Left kidney (tissue), 2 donors: ENCODE data around the gene PIGT. TPM values are rescaled to one million over a fixed set of nuclear protein-coding genes. Genes with fewer than 3 reads are reported as not detected.

Experiments used
- DNase-seq: peaks from one replicate; pipeline ENCODE4 v3.0.0-alpha.2; 2013
- polyA plus RNA-seq: library from polyadenylated mRNA; unstranded; fragments of 120-200 nt; gene quantifications from one replicate; pipeline ENCODE4 v1.2.1, GENCODE V29; 2013; ENCODE audit not compliant: insufficient read length

The PIGT gene
- polyA plus RNA-seq, 1 donor = 103 TPM

DNA sequence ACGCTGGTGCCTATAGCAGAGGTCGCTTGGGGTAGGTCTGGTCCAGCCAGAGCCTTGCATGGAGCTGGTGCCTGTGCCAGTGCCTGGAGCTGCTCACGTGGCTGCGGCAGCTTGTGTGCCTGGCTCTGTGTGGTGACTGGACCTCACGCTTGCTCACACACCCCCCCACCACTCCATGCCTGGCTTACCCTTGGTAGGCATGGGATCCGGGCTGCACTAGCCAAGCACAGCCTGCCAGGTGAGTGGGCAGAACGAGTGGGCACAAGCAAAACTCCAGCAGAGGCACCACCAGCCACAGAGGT is 20.9 kb upstream of the PIGT start:
- no peak for DNase-seq

DNA sequence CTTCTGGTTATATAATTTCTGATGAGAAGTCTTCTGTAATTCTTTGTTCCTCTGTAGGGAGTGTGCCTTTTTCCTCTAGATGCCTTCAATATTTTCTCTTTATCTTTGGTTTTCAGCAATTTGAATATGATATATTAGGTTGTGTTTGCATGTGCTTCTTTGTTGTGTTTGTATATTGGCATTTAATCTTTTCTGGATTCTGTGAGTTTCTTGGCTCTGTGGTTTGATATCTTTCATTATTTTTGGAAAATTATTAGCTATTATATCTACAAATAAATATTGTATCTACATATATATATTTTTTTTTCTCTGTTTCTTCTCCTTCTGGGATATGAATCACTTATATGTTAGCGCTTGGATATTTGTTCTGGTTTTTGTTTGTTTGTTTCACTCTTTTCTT is 16.9 kb upstream of the PIGT start:
- DNase-seq = no peak

DNA sequence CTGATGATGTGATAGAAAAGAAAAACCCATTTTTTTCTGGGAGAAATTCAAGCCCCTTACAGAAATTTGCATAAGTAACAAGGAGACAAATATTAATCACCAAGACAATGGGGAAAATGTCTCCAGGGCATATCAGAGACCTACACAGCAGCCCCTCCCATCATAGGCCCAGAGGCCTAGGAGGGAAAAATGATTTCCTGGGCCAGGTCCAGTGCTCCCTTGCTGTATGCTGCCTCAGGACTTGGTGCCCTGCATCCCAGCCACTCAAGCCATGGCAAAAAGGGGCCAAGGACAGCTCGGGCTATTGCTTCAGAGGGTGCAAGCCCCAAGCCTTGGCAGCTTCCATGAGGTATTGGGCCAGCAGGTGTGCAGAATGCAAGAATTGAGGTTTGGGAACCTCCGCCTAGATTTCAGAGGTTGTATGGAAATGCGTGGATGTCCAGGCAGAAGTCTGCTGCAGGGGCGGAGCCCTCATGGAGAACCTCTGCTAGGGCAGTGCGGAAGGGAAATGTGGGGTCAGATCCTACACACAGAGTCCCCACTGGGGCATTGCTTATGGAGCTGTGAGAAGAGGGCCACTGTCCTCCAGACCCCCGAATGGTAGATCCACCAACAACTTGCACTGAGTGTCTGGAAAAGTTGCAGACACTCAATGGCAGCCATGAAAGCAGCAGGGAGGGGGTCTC is 15.5 kb upstream of the PIGT start:
- DNase-seq = no peak

DNA sequence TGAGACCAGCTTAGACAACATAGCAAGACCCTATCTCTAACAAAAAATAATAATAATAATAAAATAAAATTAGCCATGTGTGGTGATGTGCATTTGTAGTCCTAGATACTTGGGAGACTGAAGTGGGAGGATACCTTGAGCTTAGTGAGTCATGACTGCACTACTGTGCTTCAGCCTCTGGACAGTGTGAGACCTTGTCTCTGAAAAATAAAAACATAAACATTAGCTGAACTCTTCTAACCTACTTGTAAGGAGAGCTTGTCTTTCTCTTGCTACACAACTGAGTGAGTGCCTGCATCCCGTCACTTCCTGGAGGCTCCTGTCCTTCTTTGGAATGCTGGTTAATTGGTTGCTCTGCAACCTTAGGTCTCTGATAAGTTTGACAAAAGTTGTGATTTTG is 13.0 kb upstream of the PIGT start:
- no peak for DNase-seq

DNA sequence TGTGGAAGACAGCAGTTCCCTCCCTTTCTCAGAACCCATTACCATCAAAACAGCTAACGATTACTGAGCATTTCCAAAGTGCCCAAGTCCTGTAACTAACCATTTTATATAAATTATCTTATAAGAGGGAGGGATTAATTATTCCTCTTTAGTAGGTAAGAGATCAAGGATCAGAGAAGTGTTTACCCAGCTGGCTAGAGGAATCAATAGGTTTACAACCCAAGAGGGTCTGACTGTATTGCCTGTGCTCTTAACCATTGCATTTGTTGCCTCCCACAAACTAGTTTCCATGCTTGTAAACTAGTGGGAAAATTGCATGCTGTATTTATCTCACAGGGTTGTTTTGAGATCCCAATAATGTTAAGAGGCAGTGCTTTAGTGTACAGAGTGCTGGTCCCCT is 11.5 kb upstream of the PIGT start:
- no peak for DNase-seq

DNA sequence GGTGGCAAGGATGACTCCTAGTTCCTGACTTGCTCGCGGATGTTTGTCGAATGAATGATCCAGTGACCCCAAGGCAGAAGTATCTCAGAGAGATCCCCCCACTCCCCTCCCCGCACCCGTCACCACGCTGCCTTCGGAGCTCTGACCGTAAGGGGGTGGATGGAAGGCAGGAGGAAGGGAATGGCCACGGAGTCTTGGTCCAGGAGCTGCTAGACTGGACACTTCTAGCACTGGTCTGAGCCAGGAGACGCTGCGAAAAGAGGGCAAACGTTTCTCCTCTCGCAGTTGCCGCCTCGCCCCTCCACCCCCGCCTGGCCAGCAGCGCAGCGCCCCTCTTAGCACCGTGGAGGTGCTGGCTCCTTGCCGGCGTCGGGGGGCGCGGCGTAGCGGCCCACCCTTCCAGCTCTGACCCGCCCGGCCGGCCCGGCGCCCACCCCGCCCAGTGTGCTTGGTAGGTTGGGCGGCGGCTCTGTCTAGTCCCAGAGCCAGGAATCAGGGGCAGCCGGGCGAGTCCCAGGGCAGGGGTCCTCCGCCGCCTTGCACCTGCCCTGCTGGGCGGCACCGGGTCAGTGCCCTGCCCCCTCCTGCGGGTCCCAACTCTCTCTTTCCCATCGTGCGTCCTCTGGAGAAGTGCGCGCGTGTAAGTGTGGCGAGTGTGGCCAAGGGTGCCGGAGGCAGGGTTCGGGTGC is 10.2 kb upstream of the PIGT start:
- peak; percentile 10 for DNase-seq

DNA sequence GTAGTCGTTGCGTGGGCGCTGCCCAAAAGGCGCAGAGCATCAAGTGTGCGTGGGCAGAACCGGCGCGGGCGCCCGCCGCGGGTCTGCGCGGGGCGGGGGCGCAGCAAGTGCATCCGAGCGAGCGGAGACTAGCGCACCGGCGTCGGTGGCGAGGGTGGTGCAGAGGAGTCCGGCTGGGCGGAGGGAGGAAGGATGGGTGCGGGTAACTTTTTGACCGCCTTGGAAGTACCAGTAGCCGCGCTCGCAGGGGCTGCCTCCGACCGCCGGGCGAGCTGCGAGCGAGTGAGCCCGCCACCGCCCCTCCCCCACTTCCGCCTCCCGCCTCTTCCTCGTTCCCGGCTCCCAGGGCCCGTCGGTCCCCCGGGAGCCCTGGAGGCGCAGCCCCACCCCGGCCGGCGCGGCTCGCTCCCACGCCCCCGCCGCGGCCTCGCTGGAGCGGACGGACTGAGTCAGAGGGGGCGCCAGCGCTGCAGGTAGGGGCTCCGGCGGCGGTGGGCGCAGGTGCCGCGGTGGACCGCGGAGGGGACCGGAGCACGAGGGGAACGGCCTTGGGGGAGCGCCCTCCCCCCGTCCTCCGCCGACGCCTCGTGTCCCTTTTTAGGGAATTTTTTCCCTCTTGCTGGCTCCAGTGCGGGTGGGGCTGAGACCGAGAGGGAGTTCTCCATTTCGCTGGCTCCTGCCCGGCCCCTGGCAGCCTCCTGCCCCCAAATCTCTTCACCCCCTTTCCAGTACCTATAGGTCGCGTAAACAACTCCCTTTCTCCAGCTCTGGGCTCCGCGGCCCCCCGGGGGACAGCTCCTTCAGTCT is 9.5 kb upstream of the PIGT start:
- peak; percentile 20 for DNase-seq

DNA sequence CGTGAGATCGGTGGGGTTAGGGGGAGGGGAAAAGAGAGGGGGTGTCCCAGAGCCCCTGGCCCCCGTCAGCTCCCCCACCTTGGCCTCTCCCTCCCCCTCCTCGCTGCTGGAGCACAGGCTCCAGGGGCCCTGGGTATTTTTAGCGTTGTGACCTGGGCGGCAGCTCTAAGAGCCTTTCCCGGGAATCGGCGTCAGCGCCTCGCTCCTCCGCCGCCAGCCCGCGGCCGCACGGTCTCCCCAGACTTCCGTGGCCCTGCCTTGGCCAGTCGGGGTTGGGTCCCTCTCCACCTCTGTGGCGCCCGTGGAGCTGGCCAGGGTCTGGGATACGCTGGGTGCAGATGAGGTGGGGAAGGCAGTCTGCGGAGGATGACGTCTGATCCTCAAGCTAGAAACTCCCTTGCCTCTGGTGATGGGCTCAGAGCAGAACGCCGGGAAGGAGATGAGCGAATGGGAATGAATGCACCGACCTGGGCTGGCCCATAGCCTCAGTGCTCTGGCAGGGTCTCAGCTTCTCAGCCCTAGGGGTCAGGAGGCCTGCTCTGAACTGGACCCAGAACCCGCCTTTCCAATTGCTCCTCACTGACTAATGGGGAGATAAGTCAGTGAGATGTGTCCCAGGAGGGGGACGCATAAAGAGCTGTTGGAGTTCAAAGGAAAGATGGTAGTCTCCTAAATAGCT is 8.7 kb upstream of the PIGT start:
- peak; percentile 28 for DNase-seq

DNA sequence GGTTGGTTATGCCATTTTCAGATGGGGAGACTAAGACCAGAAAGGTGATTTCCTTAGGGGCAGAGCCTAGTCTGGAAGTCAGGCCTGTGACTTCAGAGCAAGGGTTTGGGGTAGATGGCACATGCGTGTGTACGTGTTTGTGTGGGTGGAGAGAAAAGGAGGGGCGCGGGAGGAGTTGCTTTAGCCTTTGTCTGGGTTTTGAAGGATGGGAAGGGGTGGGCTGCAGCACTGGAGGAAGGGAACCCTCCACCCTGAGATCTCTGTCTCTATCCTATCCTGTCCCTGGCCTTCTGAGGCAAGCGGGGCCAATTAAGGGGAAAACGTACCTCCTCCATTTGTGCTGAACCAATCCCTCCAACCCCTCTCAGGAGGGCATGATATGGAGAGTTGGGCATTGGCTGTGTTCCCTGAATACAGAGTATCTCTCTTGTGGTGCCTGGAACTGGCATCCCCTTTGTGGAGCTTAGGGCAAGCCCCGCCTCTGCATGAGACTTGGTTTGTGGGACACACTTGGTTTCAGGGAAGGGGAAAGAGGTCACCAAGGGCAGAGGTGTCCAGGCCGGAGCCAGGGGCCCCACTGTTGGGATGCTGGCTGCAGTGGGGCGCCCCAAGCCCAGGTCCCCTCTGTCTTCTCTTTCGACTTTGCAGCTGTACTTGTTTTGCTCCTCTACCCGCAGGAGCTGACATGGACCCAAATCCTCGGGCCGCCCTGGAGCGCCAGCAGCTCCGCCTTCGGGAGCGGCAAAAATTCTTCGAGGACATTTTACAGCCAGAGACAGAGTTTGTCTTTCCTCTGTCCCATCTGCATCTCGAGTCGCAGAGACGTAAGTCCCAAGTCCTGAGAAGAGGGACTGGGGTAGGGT is 7.9 kb upstream of the PIGT start, which contains the start of gene DBNDD2:
Gene DBNDD2 (plus strand): TSS at position 507 of the 863 bp plus-strand sequence. CDS start 179 bp downstream, at position 686.
- DNase-seq = no peak

DNA sequence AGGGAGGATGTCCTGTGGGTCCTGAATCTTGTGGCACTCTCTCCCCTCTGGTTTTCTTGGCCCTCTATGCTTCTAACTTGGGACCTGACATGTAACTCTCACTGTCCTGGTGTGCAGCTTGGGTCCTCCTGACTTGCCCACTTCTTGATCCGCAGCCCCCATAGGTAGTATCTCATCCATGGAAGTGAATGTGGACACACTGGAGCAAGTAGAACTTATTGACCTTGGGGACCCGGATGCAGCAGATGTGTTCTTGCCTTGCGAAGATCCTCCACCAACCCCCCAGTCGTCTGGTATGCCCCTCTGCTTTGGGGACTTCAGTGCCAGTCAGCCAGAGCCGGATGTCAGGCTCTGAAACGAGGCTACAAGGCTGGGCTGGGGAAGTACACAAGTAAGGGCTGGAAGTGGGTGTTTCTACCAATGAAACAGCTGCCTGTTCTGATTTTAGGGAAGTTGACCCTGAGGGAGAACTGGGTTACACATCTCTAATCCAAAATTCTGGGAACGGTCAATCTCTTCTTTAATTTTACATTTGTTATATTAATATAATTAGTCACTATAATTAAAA is 7.2 kb upstream of the PIGT start:
- no peak for DNase-seq

DNA sequence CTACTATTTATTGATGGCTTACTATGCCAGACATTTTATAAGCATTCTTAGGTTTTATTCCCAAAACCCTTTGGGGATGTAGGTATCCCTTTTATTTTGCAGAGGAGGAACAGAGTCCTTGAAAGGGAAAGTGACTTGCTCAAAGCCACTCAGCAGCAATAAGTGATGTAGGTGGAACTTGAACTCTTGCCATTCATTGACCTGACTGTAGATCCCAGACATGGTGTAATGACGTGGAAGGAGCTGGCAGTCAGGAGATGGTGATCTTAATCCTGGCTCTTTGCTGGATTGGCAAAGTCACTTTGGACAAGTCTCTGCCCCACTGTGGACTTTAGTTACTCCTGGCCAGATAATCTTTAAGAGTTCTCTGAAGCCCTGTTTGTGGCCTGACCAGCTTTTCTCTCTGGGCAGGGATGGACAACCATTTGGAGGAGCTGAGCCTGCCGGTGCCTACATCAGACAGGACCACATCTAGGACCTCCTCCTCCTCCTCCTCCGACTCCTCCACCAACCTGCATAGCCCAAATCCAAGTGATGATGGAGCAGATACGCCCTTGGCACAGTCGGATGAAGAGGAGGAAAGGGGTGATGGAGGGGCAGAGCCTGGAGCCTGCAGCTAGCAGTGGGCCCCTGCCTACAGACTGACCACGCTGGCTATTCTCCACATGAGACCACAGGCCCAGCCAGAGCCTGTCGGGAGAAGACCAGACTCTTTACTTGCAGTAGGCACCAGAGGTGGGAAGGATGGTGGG is 6.2 kb upstream of the PIGT start:
- no peak for DNase-seq

DNA sequence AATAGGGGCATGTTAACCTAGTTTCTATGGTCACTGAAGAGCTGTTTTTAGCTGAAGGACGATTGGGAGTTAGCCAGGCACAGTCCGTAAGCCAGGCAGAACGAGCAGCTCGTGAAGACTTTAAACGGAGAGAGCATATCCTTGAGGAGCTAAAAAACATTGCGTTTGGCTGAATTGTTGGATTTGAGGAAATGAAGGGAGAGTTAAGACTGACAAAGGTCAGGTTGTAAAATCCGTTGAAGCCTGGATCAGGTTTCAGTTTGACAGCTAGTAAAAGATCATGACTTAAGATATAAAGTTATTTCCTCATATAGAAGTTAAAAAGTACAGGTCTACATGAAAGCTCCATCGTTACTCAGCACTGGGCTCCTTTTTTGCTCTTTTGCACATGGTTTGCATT is 5.1 kb upstream of the PIGT start:
- no peak for DNase-seq

DNA sequence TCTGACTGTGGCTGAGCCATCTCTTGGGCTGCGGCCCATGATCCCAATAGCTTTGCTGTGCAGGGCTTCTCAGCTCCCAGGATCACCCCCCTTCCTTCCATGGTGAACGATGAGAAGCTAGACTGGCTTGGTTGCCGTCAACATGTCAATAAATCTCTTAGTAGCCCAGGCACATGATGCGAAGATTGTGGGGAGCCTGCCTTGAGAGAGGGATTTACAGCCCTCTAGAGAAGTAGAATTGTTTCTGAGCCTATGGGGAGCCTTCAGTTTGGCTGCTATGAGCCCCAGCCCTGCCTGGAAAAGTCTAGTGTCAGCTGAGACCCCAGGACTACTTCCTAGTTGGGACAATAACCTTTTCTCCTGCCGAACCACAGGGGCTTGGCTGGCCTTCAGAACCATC is 3.3 kb upstream of the PIGT start:
- no peak for DNase-seq

DNA sequence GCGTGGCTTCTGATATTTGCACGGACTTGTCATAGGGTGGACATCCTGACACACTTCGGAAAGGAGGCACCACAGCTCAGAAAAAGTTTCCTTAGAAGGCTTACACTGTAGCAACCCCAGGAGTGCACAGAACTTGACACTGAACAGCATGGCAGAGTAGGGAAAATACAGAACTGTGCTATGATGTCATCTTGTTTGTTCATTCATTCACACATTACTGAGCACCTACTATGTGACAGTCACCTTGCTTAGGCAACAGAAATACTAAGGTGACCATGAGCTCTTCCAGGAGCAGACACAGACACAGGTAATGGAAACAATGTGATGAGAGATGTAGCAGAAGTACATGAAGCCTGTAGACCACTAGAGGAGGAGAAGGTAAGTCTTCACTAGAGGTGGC is 2.5 kb upstream of the PIGT start:
- DNase-seq = no peak

DNA sequence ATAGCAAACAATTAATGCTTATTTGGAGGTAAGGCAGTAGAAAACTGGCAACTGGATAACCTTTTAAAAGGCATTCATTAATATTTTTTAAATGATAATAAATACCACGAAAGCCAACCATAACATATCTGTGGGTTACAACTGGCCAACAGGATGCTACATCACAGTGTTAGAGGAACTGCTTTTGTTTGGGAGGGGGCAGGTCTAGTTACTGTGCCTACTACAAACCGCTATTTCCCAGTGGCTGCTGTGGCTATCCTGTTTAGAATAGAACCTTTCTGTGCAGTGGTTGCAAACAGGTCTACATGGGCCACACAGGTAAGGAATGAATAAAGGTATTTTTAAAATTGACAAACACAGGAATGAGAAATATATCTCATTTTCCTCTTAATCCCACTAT is 976 bp downstream of the PIGT start:
- no peak for DNase-seq

DNA sequence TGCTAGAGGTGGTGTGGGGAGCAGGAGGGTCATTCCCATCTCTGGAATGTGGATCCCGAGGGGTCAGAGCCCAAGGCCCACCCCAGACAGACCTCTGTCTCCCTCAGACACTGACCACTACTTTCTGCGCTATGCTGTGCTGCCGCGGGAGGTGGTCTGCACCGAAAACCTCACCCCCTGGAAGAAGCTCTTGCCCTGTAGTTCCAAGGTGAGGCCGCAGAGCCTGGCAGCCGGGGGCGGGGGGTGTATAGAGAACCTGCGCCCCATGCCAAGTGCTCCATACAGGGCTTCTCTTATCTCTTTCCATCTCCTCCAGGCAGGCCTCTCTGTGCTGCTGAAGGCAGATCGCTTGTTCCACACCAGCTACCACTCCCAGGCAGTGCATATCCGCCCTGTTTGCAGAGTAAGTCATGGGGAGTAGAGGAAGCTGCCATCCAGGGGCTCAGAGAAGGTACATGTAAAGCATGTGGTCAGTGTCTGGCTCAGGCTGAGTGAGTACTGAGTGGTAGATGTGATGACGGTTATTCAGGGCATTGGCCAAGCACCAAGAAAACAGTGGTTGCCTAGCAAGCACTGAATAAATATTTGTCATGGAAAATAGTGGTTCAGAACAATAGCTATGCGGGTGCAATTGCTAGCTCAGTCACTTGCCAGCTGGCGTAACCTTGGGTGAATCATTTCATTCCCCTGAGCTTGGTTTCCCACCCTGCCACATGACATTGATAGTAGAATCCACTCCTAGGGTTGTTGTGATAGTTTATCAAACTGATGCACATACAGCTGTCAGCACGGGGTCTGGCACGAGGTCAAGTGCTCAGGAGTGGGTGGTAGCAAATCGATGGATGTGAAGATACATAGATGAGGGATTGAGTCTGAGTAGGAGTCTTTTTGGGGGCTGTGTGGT is 3.5 kb downstream of the PIGT start:
- no peak for DNase-seq

DNA sequence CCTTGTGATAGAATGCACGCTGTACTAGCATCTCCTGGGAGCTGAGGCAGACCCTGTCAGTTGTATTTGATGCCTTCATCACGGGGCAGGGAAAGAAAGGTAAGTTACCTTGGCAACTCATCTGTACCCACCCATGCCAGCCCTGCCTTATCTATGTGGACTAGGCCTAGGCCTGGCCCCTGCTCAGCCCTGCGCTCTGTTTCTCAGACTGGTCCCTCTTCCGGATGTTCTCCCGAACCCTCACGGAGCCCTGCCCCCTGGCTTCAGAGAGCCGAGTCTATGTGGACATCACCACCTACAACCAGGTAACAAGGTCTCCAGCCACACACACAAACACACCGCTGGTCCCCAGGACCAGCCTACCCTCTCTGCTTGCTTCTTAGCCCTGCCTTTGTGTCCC is 4.2 kb downstream of the PIGT start:
- no peak for DNase-seq

DNA sequence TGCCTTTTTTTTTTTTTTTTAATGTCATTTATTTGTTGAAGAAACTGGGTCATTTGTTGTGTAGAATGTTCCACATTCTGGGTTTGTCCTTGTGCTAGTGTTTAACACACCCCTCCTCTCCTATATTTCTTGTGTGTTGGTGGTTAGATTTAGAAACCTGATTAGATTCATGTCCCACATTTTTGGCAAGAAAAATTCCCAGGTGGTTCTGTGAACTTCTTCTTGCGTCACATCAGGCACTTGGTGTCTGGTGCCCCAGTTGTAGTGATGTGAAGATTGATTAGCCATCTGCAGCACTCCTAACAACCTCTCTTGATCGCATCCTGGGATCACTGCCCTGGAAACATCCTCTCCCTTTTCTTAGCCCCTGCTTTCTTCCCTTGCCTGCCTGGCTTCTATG is 7.8 kb downstream of the PIGT start:
- no peak for DNase-seq

DNA sequence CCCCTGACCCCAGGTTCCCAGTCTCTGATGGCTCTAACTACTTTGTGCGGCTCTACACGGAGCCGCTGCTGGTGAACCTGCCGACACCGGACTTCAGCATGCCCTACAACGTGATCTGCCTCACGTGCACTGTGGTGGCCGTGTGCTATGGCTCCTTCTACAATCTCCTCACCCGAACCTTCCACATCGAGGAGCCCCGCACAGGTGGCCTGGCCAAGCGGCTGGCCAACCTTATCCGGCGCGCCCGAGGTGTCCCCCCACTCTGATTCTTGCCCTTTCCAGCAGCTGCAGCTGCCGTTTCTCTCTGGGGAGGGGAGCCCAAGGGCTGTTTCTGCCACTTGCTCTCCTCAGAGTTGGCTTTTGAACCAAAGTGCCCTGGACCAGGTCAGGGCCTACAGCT is 9.6 kb downstream of the PIGT start:
- no peak for DNase-seq
